SK-N-SH (cell line): Measurements from ENCODE around the gene PERM1. TPM values are rescaled to one million over a fixed set of nuclear protein-coding genes. Genes with fewer than 3 reads are reported as not detected.

ENCODE experiments used
- CTCF ChIA-PET: fragments of 300-600, 350-600 bp; formaldehyde crosslinking; extraction: SDS; loops from one replicate; lab custom pipeline; 2021; lab: Yijun Ruan, JAX
- POLR2A ChIA-PET: fragments of 350-600 bp; sonication (Branson Sonifier 250); formaldehyde crosslinking; extraction: SDS; loops from one replicate; lab custom pipeline; 2020; ENCODE audit warnings: antibody characterized with exemption, inconsistent platforms; lab: Yijun Ruan, JAX
- DNase-seq: peaks from one replicate; pipeline ENCODE4 v3.0.0; 2012
- H2AFZ ChIP-seq: fragments of 200-600 bp; sonication (generic); 2 replicates; pipeline ENCODE4 v1.8.1; 2016; ENCODE audit warnings: antibody characterized with exemption, mild to moderate bottlenecking, low read depth
- H3F3A ChIP-seq: fragments of 200-600 bp; sonication (generic); replicated peaks from 2 replicates; pipeline ENCODE3; 2016; ENCODE audit warnings: antibody characterized with exemption, mild to moderate bottlenecking; ENCODE audit not compliant: insufficient read depth
- H3K27ac ChIP-seq, 2 experiments: fragments of 200-500 bp in 1 of 2; fragments of 200-600 bp in 1 of 2; sonication (Bioruptor generic) in 1 of 2; sonication (generic), shearing (Covaris generic) in 1 of 2; 2 replicates each; pipeline versions ENCODE4 v1.5.1 to v1.6.1; 2014 to 2016; ENCODE audit warnings: low read depth in 2 of 2, inconsistent platforms in 1 of 2, low read length in 1 of 2, mild to moderate bottlenecking in 1 of 2, mixed read lengths in 1 of 2
- H3K27me3 ChIP-seq: fragments of 200-600 bp; sonication (generic), shearing (Covaris generic); 2 replicates; pipeline ENCODE4 v1.6.1; 2016; ENCODE audit warnings: mixed run types; ENCODE audit not compliant: insufficient read depth
- H3K36me3 ChIP-seq, 2 experiments: fragments of 200-500 bp in 1 of 2; fragments of 200-600 bp in 1 of 2; sonication (Bioruptor generic) in 1 of 2; sonication (generic) in 1 of 2; replicated peaks in 1 of 2; 2 replicates each; pipeline versions ENCODE3 to v1.5.1; 2014 to 2016; ENCODE audit warnings: low read length in 1 of 2, mild to moderate bottlenecking in 1 of 2; ENCODE audit not compliant: insufficient read depth in 2 of 2, control insufficient read depth in 1 of 2
- H3K4me1 ChIP-seq, 2 experiments: fragments of 200-500 bp in 1 of 2; fragments of 200-600 bp in 1 of 2; sonication (Bioruptor generic) in 1 of 2; sonication (generic), shearing (Covaris generic) in 1 of 2; 2 replicates each; pipeline versions ENCODE4 v1.5.1 to v1.6.1; 2014 to 2016; ENCODE audit warnings: low read depth in 1 of 2, low read length in 1 of 2, mixed run types in 1 of 2; ENCODE audit not compliant: insufficient read depth in 2 of 2, control insufficient read depth in 1 of 2
- H3K4me2 ChIP-seq: fragments of 200-600 bp; sonication (generic), shearing (Covaris generic); 2 replicates; pipeline ENCODE4 v1.6.1; 2017; ENCODE audit warnings: mixed run types
- H3K4me3 ChIP-seq, 2 experiments: fragments of 200-500 bp in 1 of 2; fragments of 200-600 bp in 1 of 2; sonication (Bioruptor generic) in 1 of 2; sonication (generic), shearing (Covaris generic) in 1 of 2; 2 replicates each; pipeline versions ENCODE4 v1.5.1 to v1.8.1; 2014 to 2016; ENCODE audit warnings: low read depth in 2 of 2, inconsistent platforms in 1 of 2, low read length in 1 of 2, mild to moderate bottlenecking in 1 of 2, mixed read lengths in 1 of 2, moderate library complexity in 1 of 2
- H3K79me2 ChIP-seq: fragments of 200-600 bp; sonication (generic); 2 replicates; pipeline ENCODE4 v1.8.1; 2017; ENCODE audit warnings: mild to moderate bottlenecking; ENCODE audit not compliant: insufficient read depth
- H3K9ac ChIP-seq: fragments of 200-600 bp; sonication (generic); 2 replicates; pipeline ENCODE4 v1.6.1; 2017; ENCODE audit warnings: mixed run types
- H3K9me2 ChIP-seq: fragments of 200-600 bp; sonication (generic); 2 replicates; pipeline ENCODE4 v1.6.1; 2017; ENCODE audit warnings: mixed run types
- H3K9me3 ChIP-seq: fragments of 200-600 bp; sonication (generic); 2 replicates; pipeline ENCODE4 v1.6.1; 2017; ENCODE audit warnings: mixed run types, mild to moderate bottlenecking, moderate library complexity
- H4K20me1 ChIP-seq: fragments of 200-600 bp; sonication (generic); 2 replicates; pipeline ENCODE4 v1.6.1; 2017; ENCODE audit warnings: mild to moderate bottlenecking, mixed run types; ENCODE audit not compliant: insufficient read depth
- EZH2phosphoT487 ChIP-seq: fragments of 200-600 bp; sonication (generic); IDR thresholded peaks from 2 replicates; pipeline ENCODE4 v1.6.1; 2017; ENCODE audit warnings: low read depth, mixed run types, mild to moderate bottlenecking, antibody characterized with exemption, moderate library complexity, borderline replicate concordance
- FOXJ3 ChIP-seq: sonication (generic); formaldehyde crosslinking; IDR thresholded peaks from 2 replicates; pipeline ENCODE4 v1.5.1; 2020; ENCODE audit warnings: mild to moderate bottlenecking, missing genetic modification reagents
- GABPA ChIP-seq: IDR thresholded peaks from 2 replicates; pipeline ENCODE4 v1.4.0; 2012; ENCODE audit warnings: low read depth, mild to moderate bottlenecking
- GATA2 ChIP-seq: sonication (generic); formaldehyde crosslinking; IDR thresholded peaks from 2 replicates; pipeline ENCODE4 v1.5.0; 2020; ENCODE audit warnings: mild to moderate bottlenecking, missing genetic modification reagents
- IRF3 ChIP-seq: fragments of 150-350 bp; IDR thresholded peaks from 2 replicates; pipeline ENCODE4 v1.6.1; 2016; ENCODE audit warnings: mild to moderate bottlenecking, low read depth, low read length
- JUND ChIP-seq: IDR thresholded peaks from 2 replicates; pipeline ENCODE4 v1.4.0; 2012
- MEF2A ChIP-seq: IDR thresholded peaks from 2 replicates; pipeline ENCODE4 v1.4.0; 2012; ENCODE audit warnings: low read depth, borderline replicate concordance
- MXI1 ChIP-seq: IDR thresholded peaks from 2 replicates; pipeline ENCODE4 v1.6.1; 2012; ENCODE audit warnings: mild to moderate bottlenecking, low read depth, low read length, improper control_type of control experiment
- PBX3 ChIP-seq: IDR thresholded peaks from 2 replicates; pipeline ENCODE4; 2012
- POLR2AphosphoS5 ChIP-seq: IDR thresholded peaks from 2 replicates; pipeline ENCODE4 v1.6.1; 2012; ENCODE audit warnings: low read depth, low read length
- RAD21 ChIP-seq: IDR thresholded peaks from 2 replicates; pipeline ENCODE4 v1.6.1; 2012; ENCODE audit warnings: mild to moderate bottlenecking, low read length
- RFX5 ChIP-seq: IDR thresholded peaks from 2 replicates; pipeline ENCODE4 v1.6.1; 2012; ENCODE audit warnings: mild to moderate bottlenecking, improper control_type of control experiment, low read length
- RXRA ChIP-seq: IDR thresholded peaks from 2 replicates; pipeline ENCODE4 v1.4.0; 2012; ENCODE audit warnings: low read depth, mild to moderate bottlenecking, borderline replicate concordance
- SIN3A ChIP-seq: IDR thresholded peaks from 2 replicates; pipeline ENCODE4 v1.6.1; 2012; ENCODE audit warnings: low read depth, mild to moderate bottlenecking, low read length, moderate library complexity, borderline replicate concordance
- SMC3 ChIP-seq: IDR thresholded peaks from 2 replicates; pipeline ENCODE4 v1.6.1; 2012; ENCODE audit warnings: low read depth, low read length, improper control_type of control experiment
- TCF12 ChIP-seq: IDR thresholded peaks from 2 replicates; pipeline ENCODE4 v1.4.0; 2012
- TEAD4 ChIP-seq: IDR thresholded peaks from 2 replicates; pipeline ENCODE4 v1.4.0; 2012; ENCODE audit warnings: mild to moderate bottlenecking, borderline replicate concordance; ENCODE audit not compliant: insufficient read depth
- USF1 ChIP-seq: IDR thresholded peaks from 2 replicates; pipeline ENCODE4 v1.4.0; 2012; ENCODE audit warnings: low read depth, borderline replicate concordance
- YY1 ChIP-seq: IDR thresholded peaks from 2 replicates; pipeline ENCODE4 v1.4.0; 2012; ENCODE audit warnings: low read depth, mild to moderate bottlenecking
- ZBTB33 ChIP-seq: IDR thresholded peaks from 2 replicates; pipeline ENCODE4 v1.4.0; 2012; ENCODE audit warnings: low read depth, borderline replicate concordance
- WGBS: methylation state at CpG from one replicate; pipeline ENCODE4 v1.1.6; 2017; ENCODE audit warnings: low lambda C conversion rate; 5-methylcytosine and 5-hydroxymethylcytosine counted together
- polyA plus RNA-seq, 3 experiments: library from polyadenylated mRNA; depleted of rRNA; stranded (reverse); fragments of >200 nt; gene quantifications; 2 replicates each; pipeline ENCODE4 v1.2.3, GENCODE V29; 2012

The PERM1 gene
- polyA plus RNA-seq, 1 of the 3 experiments (the other 2 are of a cell fraction) = 0.25 TPM

GRCh38 chr1:933603-933940 lies 48.3 kb downstream of the PERM1 start:
- ChIA-PET POLR2A (no interaction called here), CTCF (interaction anchor here (1.0 to 6.6 kb wide), 3 partner anchors 10 to 28 kb away, joined by 3 to 49 read pairs (median 5); partner anchors contain the start of gene SAMD11)
- Histone ChIP-seq H3K4me2 (no peak overlapping the region), H3K9me3 (no peaks in the 10 kb centered on the region), H3K36me3 (no peaks in the 10 kb centered on the region), H3K4me3 (no peak overlapping the region), H2AFZ (no peak overlapping the region), H3K27ac (no peak overlapping the region), H3K9me2 (no peaks in the 10 kb centered on the region), H3K4me1 (peaks cover 0 to 12% of the 10 kb centered on the region in 2 experiments; a peak in 1 of 4 replicates), H3K27me3 (no peaks in the 10 kb centered on the region), H3K79me2 (no peaks in the 10 kb centered on the region), H3K9ac (no peak overlapping the region), H3F3A (peaks cover 3% of the 10 kb centered on the region), H4K20me1 (no peaks in the 10 kb centered on the region)
- no peak for DNase-seq
- 90% methylated on average over 8 of the region's 10 CpGs for WGBS
- TF ChIP-seq RXRA = no peak
- no peak for TF ChIP-seq RFX5
- no peak for TF ChIP-seq RAD21
- no peak for TF ChIP-seq TCF12
- no peak for TF ChIP-seq EZH2phosphoT487
- TF ChIP-seq IRF3 = no peak
- TF ChIP-seq MXI1 = no peak
- no peak for TF ChIP-seq GABPA
- no peak for TF ChIP-seq POLR2AphosphoS5
- TF ChIP-seq ZBTB33 = no peak
- TF ChIP-seq MEF2A = no peak
- no peak for TF ChIP-seq FOXJ3 (CRISPR knock-in tag)
- no peak for TF ChIP-seq YY1
- TF ChIP-seq SMC3 = no peak
- no peak for TF ChIP-seq TEAD4
- TF ChIP-seq USF1 = no peak
- TF ChIP-seq PBX3 = no peak
- TF ChIP-seq JUND = no peak
- TF ChIP-seq GATA2 (CRISPR knock-in tag) = no peak
- TF ChIP-seq SIN3A = no peak
